OCI-LY7 (cell line): Measurements from ENCODE around the gene PLXNA4.
"Not testable (repeated sequence)": the region's sequence is repeated elsewhere in the genome, so short reads cannot be mapped to it uniquely, and the experiment has no call there.

Experiments used
- CTCF ChIP-seq: fragments of 200-600 bp; sonication (generic); conservative IDR thresholded peaks from 2 replicates; pipeline ENCODE4 v1.5.1; 2014; ENCODE audit warnings: mild to moderate bottlenecking, antibody characterized with exemption, low read length, moderate library complexity, mixed read lengths
- EZH2phosphoT487 ChIP-seq: fragments of 200-600 bp; sonication (generic); IDR thresholded peaks from 2 replicates; pipeline ENCODE4 v1.6.1; 2018; ENCODE audit warnings: low read depth, borderline replicate concordance, mild to moderate bottlenecking, mixed run types, antibody characterized with exemption, low read length, moderate library complexity, mixed read lengths

GRCh38 chr7:132390049-132390448, 186.2 kb downstream of the PLXNA4 start:
- TF ChIP-seq CTCF, EZH2phosphoT487: not testable (repeated sequence)
